ENCODE measurements around the gene CIITA.
"Not testable (repeated sequence)": the region's sequence is repeated elsewhere in the genome, so short reads cannot be mapped to it uniquely, and the experiment has no call there.

CIITA gene

GRCh38 chr16:10906914-10907756 lies 30.1 kb downstream of the CIITA start:
- FAIRE-seq: no peak
- no peak for DNase-seq (ENCODE audit: extremely low spot score, insufficient read length, low read depth)

DNA sequence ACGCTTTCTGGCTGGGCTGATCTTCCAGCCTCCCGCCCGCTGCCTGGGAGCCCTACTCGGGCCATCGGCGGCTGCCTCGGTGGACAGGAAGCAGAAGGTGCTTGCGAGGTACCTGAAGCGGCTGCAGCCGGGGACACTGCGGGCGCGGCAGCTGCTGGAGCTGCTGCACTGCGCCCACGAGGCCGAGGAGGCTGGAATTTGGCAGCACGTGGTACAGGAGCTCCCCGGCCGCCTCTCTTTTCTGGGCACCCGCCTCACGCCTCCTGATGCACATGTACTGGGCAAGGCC lies 30.7 kb downstream of the CIITA start:
- no peak for DNase-seq (ENCODE audit: extremely low spot score, insufficient read length, low read depth)
- no peak for FAIRE-seq

DNA sequence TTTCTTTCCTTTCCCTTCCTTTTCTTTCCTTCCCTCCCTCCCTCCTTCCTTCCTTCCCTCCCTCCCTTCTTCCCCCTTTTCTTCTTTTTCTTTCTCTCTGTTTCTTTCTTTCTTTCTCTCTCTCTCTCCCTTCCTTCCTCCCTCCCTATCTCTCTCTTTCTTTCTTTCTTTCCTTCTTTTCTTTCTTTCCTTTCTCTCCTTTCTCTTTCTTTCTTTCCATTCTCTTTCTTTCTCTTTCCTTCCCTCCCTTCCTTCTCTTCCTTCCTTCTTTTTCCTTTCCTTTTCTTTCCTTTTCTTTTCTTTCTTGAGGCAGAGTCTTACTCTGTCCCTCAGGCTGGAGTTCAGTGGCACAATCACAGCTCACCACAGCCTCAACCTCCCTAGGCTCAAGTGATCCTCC lies 34.3 kb downstream of the CIITA start:
- DNase-seq (ENCODE audit: extremely low spot score, insufficient read length, low read depth) (no peak), FAIRE-seq (peak; percentile 12)

DNA sequence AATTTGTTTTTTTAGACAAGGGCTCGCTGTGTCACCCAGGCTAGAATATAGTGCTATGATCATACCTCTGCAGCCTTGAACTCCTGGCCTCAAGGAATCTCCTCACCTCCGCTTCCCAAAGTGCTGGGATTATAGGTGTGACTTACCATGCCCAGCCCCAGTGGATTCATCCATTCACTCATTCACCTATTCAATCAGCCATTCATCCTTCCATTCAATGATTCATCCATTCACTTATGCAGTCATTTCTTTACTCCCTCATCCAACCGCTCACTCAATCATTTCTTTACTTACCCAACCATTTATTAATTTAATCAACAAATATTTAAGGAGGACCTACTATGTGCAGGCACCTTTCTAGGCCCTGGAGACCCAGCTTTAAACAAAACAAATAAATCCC lies 39.5 kb downstream of the CIITA start:
- FAIRE-seq (no peak), DNase-seq (ENCODE audit: extremely low spot score, insufficient read length, low read depth) (no peak)

GRCh38 chr16:10918294-10919002 lies 41.4 kb downstream of the CIITA start:
- peak; percentile 82 for FAIRE-seq
- DNase-seq (ENCODE audit: extremely low spot score, insufficient read length, low read depth): peak; percentile 67

DNA sequence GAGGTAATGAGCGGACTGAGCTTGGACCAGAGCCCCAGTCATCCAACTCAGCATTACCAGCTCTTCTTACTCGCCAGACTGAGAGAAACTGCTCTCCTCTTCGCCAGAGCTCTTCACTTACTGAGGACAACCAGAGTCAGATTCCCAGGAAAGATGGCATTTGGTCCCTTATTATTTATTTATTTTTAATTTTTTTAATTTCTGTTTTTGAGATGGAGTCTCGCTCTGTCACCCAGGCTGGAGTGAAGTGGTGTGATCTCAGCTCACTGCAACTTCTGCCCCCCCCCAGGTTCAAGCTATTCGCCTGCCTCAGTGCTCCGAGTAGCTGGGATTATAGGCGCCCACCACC lies 42.0 kb downstream of the CIITA start:
- DNase-seq (ENCODE audit: extremely low spot score, insufficient read length, low read depth): no peak
- FAIRE-seq: no peak

- no peak for DNase-seq (ENCODE audit: extremely low spot score, insufficient read length, low read depth)
- no peak for FAIRE-seq
Measured at GRCh38 chr16:10920726-10921427, 43.9 kb downstream of the CIITA start.

DNA sequence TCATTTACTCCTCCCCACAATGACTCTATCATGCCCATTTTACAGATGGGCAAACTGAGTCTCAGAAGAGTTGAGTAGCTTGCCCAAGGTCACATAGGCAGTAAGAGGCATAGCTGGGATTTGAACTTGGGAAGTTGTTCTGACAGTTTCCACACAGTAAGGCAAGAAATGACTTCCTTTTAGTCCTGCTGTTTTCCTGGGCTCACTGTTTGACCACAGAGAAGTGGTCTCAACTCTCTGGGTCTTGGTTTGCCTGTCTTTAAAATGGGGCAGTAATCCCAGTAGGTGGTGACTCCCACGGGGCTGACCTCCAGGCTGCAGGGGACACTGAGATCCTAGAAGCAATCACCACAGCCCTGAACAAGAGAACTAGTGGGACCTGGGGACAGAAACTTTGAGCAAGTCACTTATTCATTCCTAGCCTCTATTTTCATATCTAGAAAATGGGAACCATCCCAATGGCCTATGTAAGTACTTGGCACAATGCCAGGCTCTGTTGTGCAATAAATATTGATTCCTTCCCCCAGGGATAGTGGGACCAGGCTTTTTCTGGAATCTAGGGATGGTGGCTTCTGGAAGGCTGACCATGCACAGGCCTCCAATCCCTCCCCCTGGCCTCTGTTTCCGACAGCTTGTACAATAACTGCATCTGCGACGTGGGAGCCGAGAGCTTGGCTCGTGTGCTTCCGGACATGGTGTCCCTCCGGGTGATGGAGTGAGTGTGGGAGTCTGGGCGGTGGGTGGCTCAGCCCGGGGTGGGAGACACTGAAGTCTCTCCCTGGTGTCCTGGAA lies 44.7 kb downstream of the CIITA start:
- FAIRE-seq (no peak), DNase-seq (ENCODE audit: extremely low spot score, insufficient read length, low read depth) (no peak)

GRCh38 chr16:10922328-10923145 lies 45.5 kb downstream of the CIITA start:
- DNase-seq (ENCODE audit: extremely low spot score, insufficient read length, low read depth): no peak
- FAIRE-seq: no peak

DNA sequence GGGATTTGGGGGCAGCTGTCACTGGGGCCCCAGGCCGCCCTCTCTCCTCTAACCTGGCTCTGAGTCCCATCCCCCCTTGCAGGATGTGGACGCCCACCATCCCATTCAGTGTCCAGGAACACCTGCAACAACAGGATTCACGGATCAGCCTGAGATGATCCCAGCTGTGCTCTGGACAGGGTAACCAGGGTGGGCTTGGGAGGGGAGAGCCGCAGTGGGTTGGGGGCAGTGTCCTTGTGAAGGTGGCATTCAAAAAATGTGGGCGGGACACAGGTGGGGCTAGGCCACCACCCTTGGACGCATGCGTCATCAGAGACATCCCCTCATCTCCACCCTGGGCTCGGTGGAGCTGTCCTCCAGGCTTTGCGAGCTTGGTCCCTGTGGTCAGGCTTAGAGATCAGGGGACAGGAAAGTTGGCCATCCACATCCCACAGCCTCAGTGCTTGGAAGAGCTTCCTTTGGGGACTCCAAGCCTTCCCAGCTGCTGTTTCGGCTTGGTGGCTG lies 46.2 kb downstream of the CIITA start:
- no peak for FAIRE-seq
- no peak for DNase-seq (ENCODE audit: extremely low spot score, insufficient read length, low read depth)

GRCh38 chr16:10923650-10924214 lies 46.7 kb downstream of the CIITA start:
- FAIRE-seq: no peak
- DNase-seq (ENCODE audit: extremely low spot score, insufficient read length, low read depth): no peak

DNA sequence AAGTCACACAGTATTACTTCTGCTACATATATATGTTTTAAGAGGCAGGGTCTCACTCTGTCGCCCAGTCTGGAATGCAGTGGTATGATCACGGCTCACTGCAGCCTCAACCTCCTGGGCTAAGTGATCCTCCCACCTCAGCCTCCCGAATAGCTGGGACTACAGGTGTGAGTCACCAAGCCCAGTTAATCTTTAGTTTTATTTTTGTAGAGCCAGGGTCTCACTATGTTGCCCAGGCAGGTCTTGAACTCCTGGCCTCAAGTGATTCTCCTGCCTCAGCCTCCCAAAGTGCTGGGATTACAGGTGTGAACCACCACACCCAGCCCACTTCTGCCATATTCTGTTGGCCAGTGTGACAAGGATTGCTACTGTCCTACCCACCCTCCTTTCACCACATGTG lies 48.3 kb downstream of the CIITA start:
- not testable (repeated sequence) for DNase-seq (ENCODE audit: extremely low spot score, insufficient read length, low read depth); FAIRE-seq

- FAIRE-seq: no peak
- DNase-seq (ENCODE audit: extremely low spot score, insufficient read length, low read depth): no peak
Measured at GRCh38 chr16:10926094-10926493, 49.1 kb downstream of the CIITA start.

- DNase-seq (ENCODE audit: extremely low spot score, insufficient read length, low read depth): no peak
Measured at GRCh38 chr16:10926867-10927266, 49.9 kb downstream of the CIITA start.

GRCh38 chr16:10927497-10928112 lies 50.6 kb downstream of the CIITA start:
- no peak for DNase-seq (ENCODE audit: extremely low spot score, insufficient read length, low read depth)
- no peak for FAIRE-seq

More at GRCh38 chr16:10926867-10927266, 49.9 kb downstream of the CIITA start:
- FAIRE-seq: no peak

- DNase-seq (ENCODE audit: extremely low spot score, insufficient read length, low read depth); FAIRE-seq: not testable (repeated sequence)
Measured at GRCh38 chr16:10929097-10929496, 52.1 kb downstream of the CIITA start.

- DNase-seq (ENCODE audit: extremely low spot score, insufficient read length, low read depth) (no peak), FAIRE-seq (no peak)
Measured at GRCh38 chr16:10929853-10930754, 53.1 kb downstream of the CIITA start.

DNA sequence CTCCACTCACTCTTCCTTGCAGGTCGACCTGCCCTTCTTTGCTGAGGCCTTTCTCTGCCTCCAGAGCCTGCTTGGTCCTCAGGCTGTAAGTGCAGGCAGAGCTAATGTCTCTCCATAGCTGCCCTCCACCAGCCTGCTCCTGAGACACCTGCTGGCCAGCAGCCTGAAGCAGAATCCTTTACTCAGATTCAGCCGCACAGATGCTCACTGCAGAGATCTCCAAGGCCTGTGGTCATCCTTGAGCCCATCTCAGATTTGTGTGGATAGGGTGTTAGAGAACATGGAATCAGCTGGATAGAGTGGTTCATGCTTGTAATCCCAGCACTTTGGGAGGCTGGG lies 53.7 kb downstream of the CIITA start:
- FAIRE-seq (no peak), DNase-seq (ENCODE audit: extremely low spot score, insufficient read length, low read depth) (no peak)
